ENCODE results near the gene PAF1. TPM values are rescaled to one million over a fixed set of nuclear protein-coding genes. Genes with fewer than 3 reads are reported as not detected.

Gene PAF1
- total and polyA plus RNA-seq, 2 of the 13 experiments (the other 11 are each of a cell fraction or from before 2014, with no cell fraction given) = 30.2 to 31.1 TPM

DNA sequence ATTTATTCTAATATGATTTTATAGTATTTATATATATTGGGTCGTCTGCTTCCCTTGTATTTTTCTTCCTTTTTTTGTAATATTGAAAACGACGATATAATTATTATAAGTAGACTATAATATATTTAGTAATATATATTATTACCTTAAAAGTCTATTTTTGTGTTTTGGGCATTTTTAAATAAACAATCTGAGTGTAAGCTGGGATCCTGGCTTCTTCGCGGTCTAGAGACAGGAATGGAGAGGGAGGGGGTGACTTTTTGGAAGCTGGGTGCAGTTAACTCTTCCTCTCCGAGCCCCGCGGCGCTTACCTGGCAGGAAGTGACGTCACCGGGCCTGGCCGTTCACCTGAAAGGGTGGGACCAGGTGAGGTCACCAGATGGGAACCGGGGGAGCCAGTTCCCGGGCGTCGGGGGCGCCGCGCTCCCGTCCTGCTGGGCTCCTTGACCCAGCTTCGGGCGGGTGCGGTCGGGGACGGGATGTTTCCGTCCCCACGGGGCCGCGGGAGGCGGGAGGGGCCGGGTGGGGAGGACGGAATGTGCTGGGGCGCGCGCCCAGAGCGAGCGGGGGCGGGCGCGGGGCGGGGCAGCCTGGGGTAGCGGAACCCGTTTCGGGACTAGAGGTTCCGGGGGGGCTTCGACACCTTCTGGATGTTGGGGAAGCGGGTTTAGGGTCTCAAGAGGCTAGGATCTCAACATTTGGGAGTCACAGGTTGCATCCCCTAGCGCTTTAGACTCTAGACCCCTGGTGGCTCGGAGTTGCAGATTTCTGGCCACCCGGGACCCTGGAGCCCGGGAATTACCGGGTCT, 18.5 kb upstream of the PAF1 start (continued):
- TF ChIP-seq ZBTB43 (CRISPR knock-in tag; conservative IDR thresholded peaks at IDR 0.05) (no peak), ZNF101 (CRISPR knock-in tag; IDR thresholded peaks at IDR 0.05; ENCODE audit: borderline replicate concordance, low read depth) (no peak), ZNF557 (CRISPR knock-in tag; IDR thresholded peaks at IDR 0.05) (no peak), HOXA7 (CRISPR knock-in tag; IDR thresholded peaks at IDR 0.05) (no peak), MLX (CRISPR knock-in tag; IDR thresholded peaks at IDR 0.05) (no peak), ZNF782 (CRISPR knock-in tag; IDR thresholded peaks at IDR 0.05; ENCODE audit: borderline replicate concordance) (no peak), ZNF550 (CRISPR knock-in tag; IDR thresholded peaks at IDR 0.05; ENCODE audit: borderline replicate concordance) (no peak), CREM (IDR thresholded peaks at IDR 0.05) (peak; percentile 89), CREM (CRISPR knock-in tag; IDR thresholded peaks at IDR 0.05) (peak; percentile 45; the same call in 1 of the 2 replicates), ZFP36 (IDR thresholded peaks at IDR 0.05; ENCODE audit: borderline replicate concordance, low read depth, low read length, partially characterized antibody) (no peak), POLR2G (IDR thresholded peaks at IDR 0.05; ENCODE audit: low read depth, low read length) (peak; percentile 86), MIER2 (CRISPR knock-in tag; IDR thresholded peaks at IDR 0.05) (no peak), ZNF556 (CRISPR knock-in tag; IDR thresholded peaks at IDR 0.05; ENCODE audit: borderline replicate concordance) (no peak), CBX1 (IDR thresholded peaks at IDR 0.05; ENCODE audit: low read depth) (no peak), SKI (IDR thresholded peaks at IDR 0.05; ENCODE audit: partially characterized antibody) (no peak), PHF8 (CRISPR knock-in tag; IDR thresholded peaks at IDR 0.05) (0 out of 2 replicates have a peak, but pooled peaks have one; percentile 19), ZNF619 (CRISPR knock-in tag; IDR thresholded peaks at IDR 0.05) (0 out of 2 replicates have a peak, but pooled peaks have one; percentile 44), MYNN (CRISPR knock-in tag; IDR thresholded peaks at IDR 0.05; ENCODE audit: low read depth) (no peak), HNRNPLL (IDR thresholded peaks at IDR 0.05; ENCODE audit: low read depth, low read length, poor library complexity, severe bottlenecking) (no peak), TBL1XR1 (IDR thresholded peaks at IDR 0.05; ENCODE audit: borderline replicate concordance, low read length, partially characterized antibody) (no peak), NCOA5 (CRISPR knock-in tag; IDR thresholded peaks at IDR 0.05) (no peak), ZNF598 (CRISPR knock-in tag; IDR thresholded peaks at IDR 0.05; ENCODE audit: borderline replicate concordance) (no peak), ZNF136 (CRISPR knock-in tag; IDR thresholded peaks at IDR 0.05; ENCODE audit: low read depth) (no peak)
- TF ChIP-seq, protein P1, sequence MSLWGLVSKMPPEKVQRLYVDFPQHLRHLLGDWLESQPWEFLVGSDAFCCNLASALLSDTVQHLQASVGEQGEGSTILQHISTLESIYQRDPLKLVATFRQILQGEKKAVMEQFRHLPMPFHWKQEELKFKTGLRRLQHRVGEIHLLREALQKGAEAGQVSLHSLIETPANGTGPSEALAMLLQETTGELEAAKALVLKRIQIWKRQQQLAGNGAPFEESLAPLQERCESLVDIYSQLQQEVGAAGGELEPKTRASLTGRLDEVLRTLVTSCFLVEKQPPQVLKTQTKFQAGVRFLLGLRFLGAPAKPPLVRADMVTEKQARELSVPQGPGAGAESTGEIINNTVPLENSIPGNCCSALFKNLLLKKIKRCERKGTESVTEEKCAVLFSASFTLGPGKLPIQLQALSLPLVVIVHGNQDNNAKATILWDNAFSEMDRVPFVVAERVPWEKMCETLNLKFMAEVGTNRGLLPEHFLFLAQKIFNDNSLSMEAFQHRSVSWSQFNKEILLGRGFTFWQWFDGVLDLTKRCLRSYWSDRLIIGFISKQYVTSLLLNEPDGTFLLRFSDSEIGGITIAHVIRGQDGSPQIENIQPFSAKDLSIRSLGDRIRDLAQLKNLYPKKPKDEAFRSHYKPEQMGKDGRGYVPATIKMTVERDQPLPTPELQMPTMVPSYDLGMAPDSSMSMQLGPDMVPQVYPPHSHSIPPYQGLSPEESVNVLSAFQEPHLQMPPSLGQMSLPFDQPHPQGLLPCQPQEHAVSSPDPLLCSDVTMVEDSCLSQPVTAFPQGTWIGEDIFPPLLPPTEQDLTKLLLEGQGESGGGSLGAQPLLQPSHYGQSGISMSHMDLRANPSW (CRISPR knock-in tag; IDR thresholded peaks at IDR 0.05; ENCODE audit: borderline replicate concordance) = peak; percentile 59; the same call in 1 of the 2 replicates
- TF ChIP-seq, protein P2, sequence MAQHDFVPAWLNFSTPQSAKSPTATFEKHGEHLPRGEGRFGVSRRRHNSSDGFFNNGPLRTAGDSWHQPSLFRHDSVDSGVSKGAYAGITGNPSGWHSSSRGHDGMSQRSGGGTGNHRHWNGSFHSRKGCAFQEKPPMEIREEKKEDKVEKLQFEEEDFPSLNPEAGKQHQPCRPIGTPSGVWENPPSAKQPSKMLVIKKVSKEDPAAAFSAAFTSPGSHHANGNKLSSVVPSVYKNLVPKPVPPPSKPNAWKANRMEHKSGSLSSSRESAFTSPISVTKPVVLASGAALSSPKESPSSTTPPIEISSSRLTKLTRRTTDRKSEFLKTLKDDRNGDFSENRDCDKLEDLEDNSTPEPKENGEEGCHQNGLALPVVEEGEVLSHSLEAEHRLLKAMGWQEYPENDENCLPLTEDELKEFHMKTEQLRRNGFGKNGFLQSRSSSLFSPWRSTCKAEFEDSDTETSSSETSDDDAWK (CRISPR knock-in tag; IDR thresholded peaks at IDR 0.05) = no peak

Measured in HepG2 (cell line).